Right lobe of liver (tissue), 6 donors: ENCODE measurements around the gene CREB3. TPM values are rescaled to one million over a fixed set of nuclear protein-coding genes. Genes with fewer than 3 reads are reported as not detected.

Experiments
- ATAC-seq, 4 donors: fragments of 200-7000 bp; cut with Tn5 transposase; one replicate each; pipeline ENCODE4 v1.9.1; 2020; ENCODE audit warnings: mild to moderate bottlenecking in 4 of 4, moderate library complexity in 4 of 4
- DNase-seq, 3 donors: peaks; one replicate each; pipeline ENCODE4 v3.0.0-alpha.2; 2020
- H3K27ac ChIP-seq, 3 donors: fragments of 200-600 bp; one replicate each; pipeline ENCODE4 v1.8.0; 2022
- H3K27me3 ChIP-seq, 2 donors: fragments of 200-600 bp; one replicate each; pipeline ENCODE4 v1.8.0; 2022
- H3K36me3 ChIP-seq, 4 donors: fragments of 200-600 bp; sonication (generic) in 1 of 4; one replicate each; pipeline versions ENCODE4 v1.5.1 to v1.8.0; 2017 to 2022; ENCODE audit warnings: control low read depth in 1 of 4
- H3K4me1 ChIP-seq, 4 donors: fragments of 200-600 bp; sonication (generic) in 1 of 4; one replicate each; pipeline versions ENCODE4 v1.5.1 to v1.8.0; 2017 to 2022; ENCODE audit warnings: control low read depth in 1 of 4
- H3K4me3 ChIP-seq, 3 donors: fragments of 200-600 bp; one replicate each; pipeline ENCODE4 v1.8.0; 2022
- H3K9me3 ChIP-seq, 4 donors: fragments of 200-600 bp; sonication (generic) in 1 of 4; one replicate each; pipeline versions ENCODE4 v1.5.1 to v1.8.0; 2017 to 2022; ENCODE audit warnings: control low read depth in 1 of 4
- POLR2A ChIP-seq: fragments of 450-650 bp; IDR thresholded peaks from one replicate; pipeline ENCODE4 v1.6.1; 2017; ENCODE audit warnings: antibody characterized with exemption, mild to moderate bottlenecking
- WGBS: methylation state at CpG from one replicate; pipeline ENCODE4 v1.1.6; 2018; ENCODE audit warnings: low coverage, low lambda C conversion rate; ENCODE audit not compliant: insufficient coverage; ENCODE audit errors: missing lambda C conversion rate; 5-methylcytosine and 5-hydroxymethylcytosine counted together
- intact Hi-C, 2 donors: fragments of 100-400 bp; cut with DNase I; formaldehyde crosslinking; loops; one replicate each; pipeline versions ENCODE4 v1.11.2 to v1.14.1; 2022
- total RNA-seq, 6 experiments: library from RNA; depleted of rRNA in 2 of 6; stranded (reverse); fragments of >200 nt in 2 of 6; fragmentation: NEBNext Ultra II Directional in 3 of 6; extraction: Animal tissue kit (Norgen Biotek cat#: 25700) in 3 of 6; gene quantifications; one replicate each; pipeline versions ENCODE4 v1.1.0 to v1.2.4, GENCODE V29; 2016 to 2023
- TF ChIP-seq, protein P1 (sequence below), 4 donors: fragments of 200-600 bp in 3 of 4; fragments of 450-650 bp in 1 of 4; IDR thresholded peaks; one replicate each; pipeline versions ENCODE4 v1.5.1 to v1.8.0; 2016 to 2022; ENCODE audit warnings: antibody characterized with exemption in 4 of 4, mild to moderate bottlenecking in 2 of 4
- donor health status: DM: no; HTN: yes; CAD: no.
- donor health status: DM: no; HTN: no; CAD: no.
- donor health status: DM: no; HTN: no; CAD: no.
- donor health status: DM: no; HTN: yes; CAD: no.
- donor health status: DM: no; HTN: yes; CAD: no.

CREB3 gene
- total RNA-seq, 6 experiments from 2014 or later: 12.1 to 35.2 (median 17.8) TPM

DNA sequence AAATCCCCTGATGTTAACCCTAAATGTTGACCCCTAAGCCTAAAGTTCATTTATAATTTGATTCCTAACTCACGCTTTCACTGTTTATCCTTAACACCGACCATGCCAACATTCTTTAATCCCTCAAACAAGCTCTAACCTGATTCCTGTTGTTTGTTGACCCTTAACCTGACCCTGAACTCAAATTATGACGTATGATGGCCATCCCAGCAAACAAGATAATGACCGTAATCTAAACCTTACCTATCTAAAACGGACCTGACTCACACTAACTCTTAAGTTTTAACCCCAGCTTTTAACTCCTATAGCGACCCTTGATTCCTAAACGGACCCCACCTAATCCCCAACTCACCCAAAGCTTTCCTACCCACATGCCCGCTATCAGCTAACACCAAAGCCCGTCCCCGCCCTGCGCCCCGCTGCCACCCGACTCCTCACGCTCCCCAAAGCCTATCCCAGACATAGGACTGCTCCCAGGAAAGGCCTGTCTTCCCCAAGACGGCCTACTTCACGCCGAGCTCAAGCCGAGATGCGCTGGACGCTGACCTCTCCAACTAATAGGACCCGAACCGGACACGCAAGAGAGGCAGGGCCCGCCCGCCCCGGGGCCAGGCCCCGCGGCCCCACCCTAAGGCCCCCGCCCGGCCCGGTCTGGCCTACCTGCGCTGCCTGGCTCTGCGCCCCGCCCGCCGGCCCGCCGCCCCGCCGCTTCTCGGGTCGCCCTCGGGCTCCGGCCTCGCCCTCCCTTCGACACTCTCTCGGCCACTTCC is 866 bp upstream of the CREB3 start:
- WGBS: 0% methylated on average over 17 of the region's 47 CpGs
- no peak for DNase-seq
- peak in 3 of 4 donors; percentile 7 to 20 (median 15) for ATAC-seq
- Histone ChIP-seq H3K36me3 (peaks cover 0 to 19% (median 12%) of the 10 kb centered on the region in 4 donors), H3K4me1 (peaks cover 0 to 61% (median 23%) of the 10 kb centered on the region in 4 donors), H3K27me3 (no peaks in the 10 kb centered on the region), H3K9me3 (no peaks in the 10 kb centered on the region), H3K4me3 (peak overlapping the region; percentile 70 to 85 (median 71)), H3K27ac (peak overlapping the region; percentile 97 to 100 (median 98))
- intact Hi-C loops: no loop called here
- TF ChIP-seq POLR2A: no peak
- TF ChIP-seq, protein P1, sequence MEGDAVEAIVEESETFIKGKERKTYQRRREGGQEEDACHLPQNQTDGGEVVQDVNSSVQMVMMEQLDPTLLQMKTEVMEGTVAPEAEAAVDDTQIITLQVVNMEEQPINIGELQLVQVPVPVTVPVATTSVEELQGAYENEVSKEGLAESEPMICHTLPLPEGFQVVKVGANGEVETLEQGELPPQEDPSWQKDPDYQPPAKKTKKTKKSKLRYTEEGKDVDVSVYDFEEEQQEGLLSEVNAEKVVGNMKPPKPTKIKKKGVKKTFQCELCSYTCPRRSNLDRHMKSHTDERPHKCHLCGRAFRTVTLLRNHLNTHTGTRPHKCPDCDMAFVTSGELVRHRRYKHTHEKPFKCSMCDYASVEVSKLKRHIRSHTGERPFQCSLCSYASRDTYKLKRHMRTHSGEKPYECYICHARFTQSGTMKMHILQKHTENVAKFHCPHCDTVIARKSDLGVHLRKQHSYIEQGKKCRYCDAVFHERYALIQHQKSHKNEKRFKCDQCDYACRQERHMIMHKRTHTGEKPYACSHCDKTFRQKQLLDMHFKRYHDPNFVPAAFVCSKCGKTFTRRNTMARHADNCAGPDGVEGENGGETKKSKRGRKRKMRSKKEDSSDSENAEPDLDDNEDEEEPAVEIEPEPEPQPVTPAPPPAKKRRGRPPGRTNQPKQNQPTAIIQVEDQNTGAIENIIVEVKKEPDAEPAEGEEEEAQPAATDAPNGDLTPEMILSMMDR (IDR thresholded peaks at IDR 0.05): no peak

DNA sequence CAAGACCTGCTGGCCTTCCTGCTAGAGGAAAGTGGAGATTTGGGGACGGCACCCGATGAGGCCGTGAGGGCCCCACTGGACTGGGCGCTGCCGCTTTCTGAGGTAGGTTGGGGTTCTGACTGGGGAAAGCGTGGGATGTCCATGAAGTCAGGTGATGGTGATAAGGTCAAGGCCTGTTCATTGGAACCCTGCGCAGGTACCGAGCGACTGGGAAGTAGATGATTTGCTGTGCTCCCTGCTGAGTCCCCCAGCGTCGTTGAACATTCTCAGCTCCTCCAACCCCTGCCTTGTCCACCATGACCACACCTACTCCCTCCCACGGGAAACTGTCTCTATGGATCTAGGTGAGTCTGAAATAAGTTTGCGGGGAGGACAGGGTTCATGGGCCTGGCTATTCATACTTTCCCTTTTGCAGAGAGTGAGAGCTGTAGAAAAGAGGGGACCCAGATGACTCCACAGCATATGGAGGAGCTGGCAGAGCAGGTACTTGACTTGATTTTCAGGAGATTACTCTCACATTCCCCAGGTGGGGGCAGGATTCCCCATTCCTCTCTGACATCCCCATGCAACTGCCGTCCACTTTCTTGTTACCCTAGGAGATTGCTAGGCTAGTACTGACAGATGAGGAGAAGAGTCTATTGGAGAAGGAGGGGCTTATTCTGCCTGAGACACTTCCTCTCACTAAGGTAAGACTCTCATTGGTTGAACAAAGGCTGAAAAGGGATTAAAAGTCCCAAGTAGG is 505 bp downstream of the CREB3 start:
- Histone ChIP-seq H3K27ac (peak overlapping the region; percentile 97 to 100 (median 98)), H3K9me3 (no peaks in the 10 kb centered on the region), H3K4me3 (peak overlapping the region; percentile 70 to 85 (median 71)), H3K4me1 (peaks cover 0 to 48% (median 19%) of the 10 kb centered on the region in 4 donors), H3K36me3 (peaks cover 0 to 32% (median 16%) of the 10 kb centered on the region in 4 donors), H3K27me3 (no peaks in the 10 kb centered on the region)
- no peak for DNase-seq
- intact Hi-C loops: no loop called here
- no peak for TF ChIP-seq POLR2A
- TF ChIP-seq, protein P1 (IDR thresholded peaks at IDR 0.05): no peak
- 3% methylated on average over 11 of the region's 14 CpGs for WGBS
- ATAC-seq: peak in 3 of 4 donors; percentile 0 to 3 (median 2)

DNA sequence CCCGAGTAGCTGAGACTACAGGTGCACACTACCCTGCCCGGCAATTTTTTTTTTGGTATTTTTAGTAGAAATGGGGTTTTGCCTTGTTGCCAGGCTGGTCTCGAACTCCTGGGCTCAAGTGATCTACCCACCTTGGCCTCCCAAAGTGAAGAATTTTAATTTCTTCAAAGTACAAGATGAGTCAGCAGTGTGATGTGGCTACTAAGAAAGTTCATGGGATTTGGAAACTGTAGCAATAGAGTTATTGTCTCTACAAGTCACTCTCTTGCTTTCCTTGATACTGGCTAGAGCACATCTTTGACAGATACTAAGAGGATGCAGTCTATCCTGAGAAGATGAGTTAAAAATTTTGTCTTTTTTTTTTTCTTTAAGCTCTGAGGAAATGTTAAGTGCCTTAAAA is 1.6 kb downstream of the CREB3 start:
- Histone ChIP-seq H3K27ac (no peak overlapping the region), H3K36me3 (peaks cover 0 to 44% (median 25%) of the 10 kb centered on the region in 4 donors), H3K9me3 (no peaks in the 10 kb centered on the region), H3K27me3 (no peaks in the 10 kb centered on the region), H3K4me3 (no peak overlapping the region), H3K4me1 (peaks cover 0 to 37% (median 13%) of the 10 kb centered on the region in 4 donors)
- ATAC-seq (no peak), DNase-seq (no peak)
- intact Hi-C loops: no loop called here
- TF ChIP-seq, protein P1 (IDR thresholded peaks at IDR 0.05): no peak
- no peak for TF ChIP-seq POLR2A
- WGBS: 86% methylated on average over 1 of the region's 3 CpGs

DNA sequence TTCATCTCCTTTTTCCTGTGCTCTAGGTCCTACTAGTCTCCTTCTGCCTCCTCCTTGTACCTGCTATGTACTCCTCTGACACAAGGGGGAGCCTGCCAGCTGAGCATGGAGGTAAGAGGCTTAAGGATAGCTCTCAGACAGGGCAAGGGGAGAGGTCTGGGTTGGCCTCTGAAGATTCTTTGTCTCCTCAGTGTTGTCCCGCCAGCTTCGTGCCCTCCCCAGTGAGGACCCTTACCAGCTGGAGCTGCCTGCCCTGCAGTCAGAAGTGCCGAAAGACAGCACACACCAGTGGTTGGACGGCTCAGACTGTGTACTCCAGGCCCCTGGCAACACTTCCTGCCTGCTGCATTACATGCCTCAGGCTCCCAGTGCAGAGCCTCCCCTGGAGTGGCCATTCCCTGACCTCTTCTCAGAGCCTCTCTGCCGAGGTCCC is 3.8 kb downstream of the CREB3 start:
- Histone ChIP-seq H3K27ac (no peak overlapping the region), H3K36me3 (peaks cover 0 to 62% (median 35%) of the 10 kb centered on the region in 4 donors), H3K4me1 (peaks cover 0 to 18% (median 4%) of the 10 kb centered on the region in 4 donors), H3K9me3 (no peaks in the 10 kb centered on the region), H3K4me3 (no peak overlapping the region), H3K27me3 (no peaks in the 10 kb centered on the region)
- peak in 3 of 4 donors; percentile 6 to 28 (median 7) for ATAC-seq
- intact Hi-C loops: loop anchor here in 1 of 2 donors (5.0 kb wide), 1 partner anchor 39 kb away; no protein-coding TSS in a partner anchor
- TF ChIP-seq, protein P1 (IDR thresholded peaks at IDR 0.05): peak; percentile 58 to 79 (median 73)
- TF ChIP-seq POLR2A: no peak
- peak in 2 of 3 donors; percentile 54 to 64 for DNase-seq
- 27% methylated on average over 2 of the region's 5 CpGs for WGBS
